ENCODE data around the gene EHD1. TPM values are rescaled to one million over a fixed set of nuclear protein-coding genes. Genes with fewer than 3 reads are reported as not detected.

Gene EHD1
- polyA plus RNA-seq, 4 donors, result 31.3 to 94.0 (median 34.5) TPM

DNA sequence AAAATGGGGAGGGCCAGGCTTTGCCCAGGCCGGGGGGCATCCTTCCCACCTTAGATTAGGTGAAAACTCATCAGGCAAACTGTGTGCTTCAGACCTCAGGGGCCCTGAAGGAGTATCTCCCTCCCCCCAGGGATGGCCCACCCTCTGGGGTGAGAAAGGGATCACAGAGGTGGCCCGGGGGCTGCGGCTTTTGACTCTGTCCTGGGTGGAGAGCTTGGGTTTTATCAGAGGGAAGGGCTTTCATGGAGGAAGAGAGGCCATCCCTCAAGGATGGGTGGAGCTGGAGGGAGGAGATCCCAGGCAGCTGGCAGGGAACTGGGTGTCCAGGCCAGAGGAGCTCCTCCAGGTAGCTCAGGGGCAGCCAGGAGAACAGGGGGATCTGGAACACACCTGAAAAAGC, 43.0 kb upstream of the EHD1 start:
- Histone ChIP-seq H3K9me3 (ENCODE audit: control insufficient read depth in 2 of 2, insufficient read depth in 1 of 2, low read depth in 1 of 2, low read length in 1 of 2) (no peaks in the 10 kb centered on the region), H3K27me3 (ENCODE audit: control insufficient read depth in 3 of 3, insufficient read depth in 3 of 3, low read length in 3 of 3) (peaks cover 0 to 6% (median 0%) of the 10 kb centered on the region in 3 donors), H3K4me3 (ENCODE audit: low read depth in 1 of 3, low read length in 3 of 3) (no peak overlapping the region), H3K27ac (ENCODE audit: low read depth in 1 of 3, low read length in 2 of 3) (no peak overlapping the region), H3K36me3 (ENCODE audit: control insufficient read depth in 3 of 3, insufficient read depth in 2 of 3, low read depth in 1 of 3, low read length in 3 of 3) (peaks cover 0 to 3% (median 0%) of the 10 kb centered on the region in 3 donors), H3K4me1 (ENCODE audit: control insufficient read depth in 3 of 3, insufficient read depth in 2 of 3, low read depth in 1 of 3, low read length in 2 of 3) (peaks cover 0 to 21% (median 9%) of the 10 kb centered on the region in 3 donors)
- 50 to 57% (median 50%) methylated on average over 3 of the region's 3 CpGs for WGBS, 3 donors
- DNase-seq, result no peak
- no peak for FAIRE-seq

DNA sequence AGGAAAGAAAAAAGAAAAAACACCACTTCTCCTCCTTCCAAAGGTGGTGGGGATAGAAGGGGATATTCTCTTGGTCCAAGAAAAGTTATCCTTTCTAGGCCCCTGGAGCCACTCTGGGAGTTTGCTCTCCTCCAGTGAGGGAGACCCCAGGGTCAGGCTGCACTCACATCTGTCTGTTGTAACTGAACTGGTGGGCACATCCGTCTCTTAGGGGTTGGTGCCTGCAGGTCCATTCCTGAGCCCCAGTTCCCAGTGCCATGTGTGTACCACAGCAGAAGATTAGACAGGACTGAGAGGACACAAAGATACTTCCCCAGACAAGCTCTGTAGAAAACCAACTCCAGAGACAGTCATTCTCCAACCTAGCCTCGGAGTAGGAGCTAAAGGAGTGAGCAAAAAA, 41.7 kb upstream of the EHD1 start:
- H3K27ac ChIP-seq (ENCODE audit: low read depth in 1 of 3, low read length in 2 of 3), result no peak overlapping the region
- H3K36me3 ChIP-seq (ENCODE audit: control insufficient read depth in 3 of 3, insufficient read depth in 2 of 3, low read depth in 1 of 3, low read length in 3 of 3), result no peaks in the 10 kb centered on the region
- no peak for FAIRE-seq
- no peak overlapping the region for H3K4me3 ChIP-seq (ENCODE audit: low read depth in 1 of 3, low read length in 3 of 3)
- 87 to 97% (median 87%) methylated on average over 2 of the region's 2 CpGs for WGBS, 3 donors
- DNase-seq, result no peak
- no peaks in the 10 kb centered on the region for H3K9me3 ChIP-seq (ENCODE audit: control insufficient read depth in 2 of 2, insufficient read depth in 1 of 2, low read depth in 1 of 2, low read length in 1 of 2)
- peaks cover 0 to 25% (median 0%) of the 10 kb centered on the region in 3 donors for H3K4me1 ChIP-seq (ENCODE audit: control insufficient read depth in 3 of 3, insufficient read depth in 2 of 3, low read depth in 1 of 3, low read length in 2 of 3)
- peaks cover 0 to 1% (median 0%) of the 10 kb centered on the region in 3 donors for H3K27me3 ChIP-seq (ENCODE audit: control insufficient read depth in 3 of 3, insufficient read depth in 3 of 3, low read length in 3 of 3)

GRCh38 chr11:64919627-64920026, 41.2 kb upstream of the EHD1 start:
- H3K4me3 ChIP-seq (ENCODE audit: low read depth in 1 of 3, low read length in 3 of 3), result no peak overlapping the region
- H3K4me1 ChIP-seq (ENCODE audit: control insufficient read depth in 3 of 3, insufficient read depth in 2 of 3, low read depth in 1 of 3, low read length in 2 of 3), result peaks cover 0 to 25% (median 0%) of the 10 kb centered on the region in 3 donors
- H3K9me3 ChIP-seq (ENCODE audit: control insufficient read depth in 2 of 2, insufficient read depth in 1 of 2, low read depth in 1 of 2, low read length in 1 of 2), result no peaks in the 10 kb centered on the region
- no peaks in the 10 kb centered on the region for H3K27me3 ChIP-seq (ENCODE audit: control insufficient read depth in 3 of 3, insufficient read depth in 3 of 3, low read length in 3 of 3)
- FAIRE-seq (no peak), DNase-seq (no peak)
- peaks cover 0 to 4% (median 0%) of the 10 kb centered on the region in 3 donors for H3K36me3 ChIP-seq (ENCODE audit: control insufficient read depth in 3 of 3, insufficient read depth in 2 of 3, low read depth in 1 of 3, low read length in 3 of 3)
- H3K27ac ChIP-seq (ENCODE audit: low read depth in 1 of 3, low read length in 2 of 3), result no peak overlapping the region
- WGBS, 3 donors, result 89 to 93% (median 90%) methylated on average over 8 of the region's 8 CpGs

DNA sequence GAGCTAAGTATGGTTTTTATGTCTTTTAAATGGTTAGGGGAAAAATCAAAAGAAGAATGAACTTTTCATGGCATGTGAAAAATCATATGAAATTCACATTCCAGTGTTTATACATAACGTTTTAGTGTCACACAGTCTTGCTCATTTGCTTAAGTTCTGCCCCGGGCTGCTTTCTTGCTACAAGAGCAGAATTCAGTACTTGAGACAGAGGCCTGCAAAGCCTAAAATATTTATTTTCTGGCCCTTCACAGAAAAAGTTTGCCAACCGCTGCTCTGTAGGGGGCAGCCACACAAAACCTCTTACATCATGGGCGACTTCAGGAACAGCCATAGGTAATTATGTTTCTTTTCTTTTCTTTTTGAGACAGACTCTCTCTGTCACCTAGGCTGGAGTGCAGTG, 39.6 kb upstream of the EHD1 start:
- FAIRE-seq (no peak), DNase-seq (peak in 1 of 2 donors; percentile 29)
- H3K4me3 ChIP-seq (ENCODE audit: low read depth in 1 of 3, low read length in 3 of 3), result peak overlapping the region in 1 of 3 donors; percentile 45

GRCh38 chr11:64917663-64917995, 39.2 kb upstream of the EHD1 start:
- no peaks in the 10 kb centered on the region for H3K27me3 ChIP-seq (ENCODE audit: control insufficient read depth in 3 of 3, insufficient read depth in 3 of 3, low read length in 3 of 3)
- H3K27ac ChIP-seq (ENCODE audit: low read depth in 1 of 3, low read length in 2 of 3), result peak overlapping the region in 2 of 3 donors; percentile 62 to 85
- H3K9me3 ChIP-seq (ENCODE audit: control insufficient read depth in 2 of 2, insufficient read depth in 1 of 2, low read depth in 1 of 2, low read length in 1 of 2), result no peaks in the 10 kb centered on the region
- DNase-seq (no peak), FAIRE-seq (no peak)
- peak overlapping the region in 2 of 3 donors; percentile 24 to 45 for H3K4me3 ChIP-seq (ENCODE audit: low read depth in 1 of 3, low read length in 3 of 3)
- WGBS, 3 donors, result 7 to 22% (median 8%) methylated on average over 6 of the region's 6 CpGs
- H3K36me3 ChIP-seq (ENCODE audit: control insufficient read depth in 3 of 3, insufficient read depth in 2 of 3, low read depth in 1 of 3, low read length in 3 of 3), result peaks cover 0 to 23% (median 3%) of the 10 kb centered on the region in 3 donors
- H3K4me1 ChIP-seq (ENCODE audit: control insufficient read depth in 3 of 3, insufficient read depth in 2 of 3, low read depth in 1 of 3, low read length in 2 of 3), result peaks cover 0 to 17% (median 0%) of the 10 kb centered on the region in 3 donors

More for the DNA sequence above, 39.6 kb upstream of the EHD1 start:
- Histone ChIP-seq H3K27me3 (ENCODE audit: control insufficient read depth in 3 of 3, insufficient read depth in 3 of 3, low read length in 3 of 3) (no peaks in the 10 kb centered on the region), H3K4me1 (ENCODE audit: control insufficient read depth in 3 of 3, insufficient read depth in 2 of 3, low read depth in 1 of 3, low read length in 2 of 3) (peaks cover 0 to 17% (median 0%) of the 10 kb centered on the region in 3 donors), H3K36me3 (ENCODE audit: control insufficient read depth in 3 of 3, insufficient read depth in 2 of 3, low read depth in 1 of 3, low read length in 3 of 3) (peaks cover 0 to 20% (median 3%) of the 10 kb centered on the region in 3 donors), H3K27ac (ENCODE audit: low read depth in 1 of 3, low read length in 2 of 3) (peak overlapping the region in 1 of 3 donors; percentile 62), H3K9me3 (ENCODE audit: control insufficient read depth in 2 of 2, insufficient read depth in 1 of 2, low read depth in 1 of 2, low read length in 1 of 2) (no peaks in the 10 kb centered on the region)
- 17 to 25% (median 20%) methylated on average over 4 of the region's 4 CpGs for WGBS, 3 donors

- Histone ChIP-seq H3K27me3 (ENCODE audit: control insufficient read depth in 3 of 3, insufficient read depth in 3 of 3, low read length in 3 of 3) (no peaks in the 10 kb centered on the region), H3K27ac (ENCODE audit: low read depth in 1 of 3, low read length in 2 of 3) (peak within 1 kb of the TSS; percentile 67 to 85 (median 83)), H3K9me3 (ENCODE audit: control insufficient read depth in 2 of 2, insufficient read depth in 1 of 2, low read depth in 1 of 2, low read length in 1 of 2) (no peaks in the 10 kb centered on the region), H3K36me3 (ENCODE audit: control insufficient read depth in 3 of 3, insufficient read depth in 2 of 3, low read depth in 1 of 3, low read length in 3 of 3) (peaks cover 1 to 30% (median 3%) of the 10 kb centered on the region in 3 donors), H3K4me3 (ENCODE audit: low read depth in 1 of 3, low read length in 3 of 3) (peak within 1 kb of the TSS; percentile 61 to 96 (median 93)), H3K4me1 (ENCODE audit: control insufficient read depth in 3 of 3, insufficient read depth in 2 of 3, low read depth in 1 of 3, low read length in 2 of 3) (peaks cover 0 to 17% (median 0%) of the 10 kb centered on the region in 3 donors)
- DNase-seq, result peak; percentile 100
- 0 to 1% (median 0%) methylated on average over 50 to 57 of the region's 57 CpGs for WGBS, 3 donors
- peak; percentile 89 for FAIRE-seq
These were observed 38.6 kb upstream of the EHD1 start, which contains the start of gene ATG2A for GRCh38 chr11:64916775-64917662. Gene ATG2A (minus strand): TSS chr11:64917209. CDS start chr11:64917135, 74 bp downstream.

GRCh38 chr11:64916040-64916774, 37.8 kb upstream of the EHD1 start:
- H3K4me1 ChIP-seq (ENCODE audit: control insufficient read depth in 3 of 3, insufficient read depth in 2 of 3, low read depth in 1 of 3, low read length in 2 of 3), result peaks cover 0 to 17% (median 0%) of the 10 kb centered on the region in 3 donors
- DNase-seq, result peak; percentile 47 to 61
- 4 to 9% (median 8%) methylated on average over 23 of the region's 23 CpGs for WGBS, 3 donors
- no peaks in the 10 kb centered on the region for H3K27me3 ChIP-seq (ENCODE audit: control insufficient read depth in 3 of 3, insufficient read depth in 3 of 3, low read length in 3 of 3)
- H3K9me3 ChIP-seq (ENCODE audit: control insufficient read depth in 2 of 2, insufficient read depth in 1 of 2, low read depth in 1 of 2, low read length in 1 of 2), result no peaks in the 10 kb centered on the region
- H3K36me3 ChIP-seq (ENCODE audit: control insufficient read depth in 3 of 3, insufficient read depth in 2 of 3, low read depth in 1 of 3, low read length in 3 of 3), result peaks cover 6 to 38% (median 8%) of the 10 kb centered on the region in 3 donors
- H3K27ac ChIP-seq (ENCODE audit: low read depth in 1 of 3, low read length in 2 of 3), result peak overlapping the region; percentile 67 to 83 (median 82)
- peak overlapping the region; percentile 61 to 96 (median 93) for H3K4me3 ChIP-seq (ENCODE audit: low read depth in 1 of 3, low read length in 3 of 3)
- FAIRE-seq, result no peak

DNA sequence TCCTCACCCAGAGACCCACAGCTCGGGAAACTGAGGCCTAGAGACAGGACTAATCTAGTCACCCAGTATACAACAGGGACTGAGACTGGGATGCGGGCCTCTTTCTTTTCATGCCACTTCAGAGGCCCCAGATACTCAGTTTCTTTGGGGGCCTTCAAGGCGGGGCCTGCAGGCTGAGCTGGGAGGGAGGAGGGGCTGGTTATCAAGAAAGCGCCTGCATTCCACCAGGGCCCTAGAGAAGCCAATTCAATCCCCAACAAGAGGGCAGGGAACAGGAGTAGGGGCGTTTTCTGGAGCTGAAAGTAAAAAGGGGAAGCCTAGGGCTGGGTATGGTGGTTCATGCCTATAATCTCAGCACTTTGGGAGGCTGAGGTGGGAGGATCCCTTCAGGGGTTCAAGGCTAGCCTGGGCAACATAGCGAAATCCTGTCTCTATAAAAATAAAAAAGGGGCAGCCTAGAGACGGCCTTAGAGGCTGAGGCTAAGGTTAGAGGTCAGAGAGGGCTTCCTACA, 37.0 kb upstream of the EHD1 start:
- Histone ChIP-seq H3K4me1 (ENCODE audit: control insufficient read depth in 3 of 3, insufficient read depth in 2 of 3, low read depth in 1 of 3, low read length in 2 of 3) (peaks cover 0 to 17% (median 0%) of the 10 kb centered on the region in 3 donors), H3K9me3 (ENCODE audit: control insufficient read depth in 2 of 2, insufficient read depth in 1 of 2, low read depth in 1 of 2, low read length in 1 of 2) (no peaks in the 10 kb centered on the region), H3K27me3 (ENCODE audit: control insufficient read depth in 3 of 3, insufficient read depth in 3 of 3, low read length in 3 of 3) (no peaks in the 10 kb centered on the region), H3K4me3 (ENCODE audit: low read depth in 1 of 3, low read length in 3 of 3) (peak overlapping the region in 2 of 3 donors; percentile 93 to 96), H3K27ac (ENCODE audit: low read depth in 1 of 3, low read length in 2 of 3) (no peak overlapping the region), H3K36me3 (ENCODE audit: control insufficient read depth in 3 of 3, insufficient read depth in 2 of 3, low read depth in 1 of 3, low read length in 3 of 3) (peaks cover 7 to 45% (median 13%) of the 10 kb centered on the region in 3 donors)
- 77 to 83% (median 79%) methylated on average over 7 of the region's 7 CpGs for WGBS, 3 donors
- DNase-seq (no peak), FAIRE-seq (no peak)
